HG02678 (cell line): ENCODE measurements around the gene CEBPE.

Source experiments
- ATAC-seq: cut with Tn5 transposase; IDR thresholded peaks from one replicate; pipeline ENCODE4 v1.9.1; 2021; ENCODE audit warnings: mild to moderate bottlenecking, moderate library complexity; ENCODE audit not compliant: unreplicated experiment

CEBPE gene

DNA sequence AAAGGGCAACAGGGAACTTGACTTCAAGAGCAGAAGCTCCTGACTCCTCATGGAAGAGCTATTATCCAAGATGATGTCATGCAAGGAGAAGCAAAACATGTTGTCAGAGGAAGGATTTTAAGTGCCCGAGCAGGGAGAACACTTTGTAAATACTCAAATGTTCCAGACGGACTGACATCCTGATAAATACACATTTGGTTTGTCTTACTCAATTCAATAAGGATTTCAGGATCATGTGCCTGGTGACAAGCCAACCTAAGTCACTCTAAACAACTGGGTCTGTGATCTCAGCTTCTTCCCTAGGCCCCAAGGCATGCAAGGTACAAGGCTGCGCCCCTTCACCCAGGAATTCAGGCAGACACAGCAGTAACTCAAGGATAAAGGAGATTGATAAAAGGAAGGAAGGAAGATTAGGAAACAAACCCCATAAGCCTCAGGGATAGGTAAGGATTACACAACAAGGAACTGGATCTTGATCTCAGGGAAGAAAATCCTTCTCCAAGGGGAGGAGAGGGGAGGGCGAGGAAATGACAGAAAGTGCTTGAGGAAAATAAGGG is 26.8 kb upstream of the CEBPE start:
- no peak for ATAC-seq

DNA sequence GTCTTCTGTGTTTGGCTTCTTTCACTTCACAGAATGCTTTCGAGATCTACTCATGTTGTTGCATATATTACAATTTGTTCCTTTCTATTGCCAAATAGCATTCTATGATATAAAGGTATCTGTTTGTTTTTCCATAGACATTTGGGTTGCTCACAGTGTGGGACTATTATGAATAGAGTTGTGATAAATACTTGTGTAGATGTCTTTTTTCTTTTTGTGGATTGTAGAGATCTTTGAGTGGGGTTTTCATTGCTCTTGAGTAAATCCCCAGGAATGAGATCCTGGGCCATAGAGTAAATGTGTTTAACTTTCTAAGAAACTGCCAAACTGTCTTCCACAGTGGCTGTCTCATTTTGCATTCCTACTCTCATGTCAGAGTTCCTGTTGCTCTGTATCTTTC is 24.9 kb upstream of the CEBPE start:
- ATAC-seq: no peak

DNA sequence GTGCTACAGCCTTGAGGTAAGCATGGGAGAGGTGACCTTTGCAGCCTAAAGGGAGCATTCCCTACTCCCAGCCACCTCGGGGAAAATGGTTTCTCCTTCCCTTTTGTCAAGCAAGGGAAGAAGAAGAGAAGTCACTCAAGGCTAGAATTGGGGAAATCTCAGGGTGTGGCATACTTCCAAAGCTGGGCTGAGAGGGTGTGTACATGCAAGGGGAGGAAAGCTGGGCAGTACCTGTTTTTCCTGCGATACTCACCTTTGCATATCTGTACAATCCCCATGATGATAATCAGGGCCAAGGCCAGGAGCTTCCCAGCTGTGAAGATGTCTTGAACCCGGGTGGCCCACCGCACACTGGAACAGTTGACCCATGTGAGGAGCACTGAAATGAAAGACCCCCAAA is 23.8 kb upstream of the CEBPE start:
- ATAC-seq: no peak

DNA sequence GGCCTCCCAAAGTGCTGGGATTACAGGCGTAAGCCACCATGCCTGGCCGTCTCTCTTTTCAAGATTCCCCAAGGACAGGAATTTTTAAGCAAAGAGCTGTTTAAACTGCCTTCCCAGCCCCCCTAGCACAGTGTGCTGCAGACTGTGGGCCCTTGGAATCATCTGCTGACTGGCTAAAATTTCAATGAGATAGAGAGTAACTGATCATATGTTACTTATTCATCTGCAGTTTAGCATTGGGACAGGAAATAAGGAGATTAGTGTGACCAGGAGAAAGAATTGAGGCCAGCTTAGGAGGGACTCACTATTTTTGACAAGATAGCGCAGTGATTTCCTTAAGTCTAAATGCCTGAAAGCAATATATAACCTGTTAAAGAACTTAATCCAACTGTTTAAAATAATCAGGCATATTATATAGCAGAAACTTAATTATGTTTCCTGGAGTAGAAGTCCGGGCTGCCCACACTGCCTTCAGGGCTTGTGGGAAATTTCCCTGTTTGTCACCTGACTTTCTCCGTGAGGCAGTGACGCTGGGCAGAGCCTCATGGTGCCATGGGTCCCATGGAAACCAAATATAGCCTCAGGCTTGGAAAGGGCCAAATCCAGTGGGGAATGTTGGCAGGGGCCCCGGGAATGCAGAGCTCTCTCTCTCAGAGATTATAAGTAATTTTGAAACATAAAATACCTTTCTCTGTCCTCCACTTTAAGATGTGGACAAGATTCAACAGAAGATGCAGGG is 22.8 kb upstream of the CEBPE start:
- no peak for ATAC-seq

DNA sequence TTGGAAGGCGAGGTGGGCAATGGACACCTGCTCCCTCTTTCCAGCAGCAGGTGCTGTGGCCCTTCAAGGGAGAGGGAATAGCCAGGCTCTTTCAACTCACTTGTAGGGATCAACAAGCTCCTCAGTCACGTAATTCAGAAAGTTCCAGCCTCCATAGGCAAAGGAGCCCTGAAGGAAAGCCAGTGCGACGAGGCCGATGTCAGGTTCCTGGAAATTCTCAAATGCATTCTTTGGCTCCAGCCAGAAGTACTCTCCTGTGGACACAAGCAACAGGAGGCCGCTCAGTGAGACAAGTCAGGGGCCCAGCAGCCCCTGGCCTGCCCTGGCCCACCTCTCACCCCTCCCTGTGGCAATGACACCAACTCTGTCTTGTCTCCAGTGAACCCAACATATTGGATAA is 21.3 kb upstream of the CEBPE start:
- no peak for ATAC-seq

DNA sequence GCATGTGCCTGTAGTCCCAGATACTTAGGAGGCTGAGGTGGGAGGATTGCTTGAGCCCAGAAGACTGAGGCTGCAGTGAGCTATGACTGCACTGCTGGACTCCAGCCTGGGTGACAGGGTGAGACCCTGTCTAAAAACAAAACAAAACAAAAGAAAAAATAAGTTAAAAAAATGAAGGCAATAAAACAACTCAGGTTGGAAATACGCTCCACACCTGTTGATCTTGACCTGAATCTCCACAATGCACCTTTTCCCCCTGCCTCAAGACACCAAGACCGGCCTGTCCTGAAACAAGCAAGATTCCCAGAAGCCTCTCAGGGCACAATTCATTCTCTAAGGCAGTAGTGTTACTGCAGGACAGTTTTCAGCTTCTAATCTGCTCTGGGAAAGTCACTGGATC is 20.8 kb upstream of the CEBPE start:
- ATAC-seq: no peak

DNA sequence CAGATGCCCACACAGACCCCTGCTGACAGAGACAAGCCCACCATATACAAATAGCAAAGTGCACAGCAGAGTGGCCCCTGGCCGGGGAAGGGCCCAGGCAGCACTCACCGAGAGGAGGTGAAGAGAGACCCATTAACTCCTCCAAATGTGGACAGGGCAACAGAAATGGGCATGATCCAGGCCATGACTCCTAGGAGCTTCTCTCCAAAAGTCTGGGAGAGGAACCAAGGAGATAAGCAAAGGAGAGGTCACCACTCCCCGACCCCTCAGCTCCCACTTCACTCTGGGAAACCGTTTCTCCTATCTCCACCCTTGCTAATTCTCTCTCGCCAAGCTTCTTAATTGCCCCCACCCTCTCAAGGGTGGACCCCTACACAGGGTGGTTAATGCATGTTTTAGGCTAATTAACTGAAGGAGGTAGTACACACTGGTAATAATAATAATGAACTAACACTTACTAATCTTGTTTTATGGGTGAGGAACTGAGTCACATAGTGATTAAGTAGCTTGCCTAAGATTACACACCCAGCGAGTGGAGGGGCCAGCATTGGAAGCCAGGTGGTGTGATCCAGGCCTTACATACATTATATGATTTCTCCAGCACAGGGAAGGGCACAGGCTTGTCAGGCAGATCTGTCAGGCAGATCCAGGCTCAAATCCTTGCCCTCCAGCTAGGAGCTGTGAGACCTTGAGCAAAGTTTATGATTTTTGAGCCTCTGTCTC is 18.9 kb upstream of the CEBPE start:
- ATAC-seq: no peak

DNA sequence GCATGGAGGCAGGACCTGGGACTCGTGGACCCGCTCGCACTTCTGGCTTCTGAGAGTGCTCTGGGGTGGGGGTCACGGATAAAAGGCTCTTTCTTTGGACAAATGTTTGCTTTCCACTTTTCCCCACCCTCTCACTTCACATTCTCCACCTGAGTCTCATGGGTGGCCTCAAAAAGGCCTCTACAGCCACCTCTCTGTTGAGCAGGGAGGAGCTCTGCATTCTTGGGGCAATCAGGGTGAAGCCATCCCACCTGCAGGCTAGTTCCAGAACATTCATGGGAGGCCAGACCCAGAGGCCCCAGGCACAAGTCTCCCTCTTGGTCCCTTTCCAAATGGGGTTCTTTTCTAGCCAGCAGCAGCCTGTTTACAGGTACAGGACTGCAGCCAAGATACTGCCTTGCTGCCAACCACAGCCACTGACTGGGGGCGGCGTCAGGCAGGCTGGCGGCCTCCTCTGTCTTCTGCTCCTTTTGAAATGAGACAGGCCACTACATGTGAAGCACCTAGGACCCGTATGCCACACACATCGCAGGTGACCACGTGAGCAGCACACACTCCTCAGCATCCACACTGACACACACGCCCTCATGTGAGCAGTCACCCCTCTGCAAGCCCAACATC is 18.2 kb upstream of the CEBPE start:
- no peak for ATAC-seq

DNA sequence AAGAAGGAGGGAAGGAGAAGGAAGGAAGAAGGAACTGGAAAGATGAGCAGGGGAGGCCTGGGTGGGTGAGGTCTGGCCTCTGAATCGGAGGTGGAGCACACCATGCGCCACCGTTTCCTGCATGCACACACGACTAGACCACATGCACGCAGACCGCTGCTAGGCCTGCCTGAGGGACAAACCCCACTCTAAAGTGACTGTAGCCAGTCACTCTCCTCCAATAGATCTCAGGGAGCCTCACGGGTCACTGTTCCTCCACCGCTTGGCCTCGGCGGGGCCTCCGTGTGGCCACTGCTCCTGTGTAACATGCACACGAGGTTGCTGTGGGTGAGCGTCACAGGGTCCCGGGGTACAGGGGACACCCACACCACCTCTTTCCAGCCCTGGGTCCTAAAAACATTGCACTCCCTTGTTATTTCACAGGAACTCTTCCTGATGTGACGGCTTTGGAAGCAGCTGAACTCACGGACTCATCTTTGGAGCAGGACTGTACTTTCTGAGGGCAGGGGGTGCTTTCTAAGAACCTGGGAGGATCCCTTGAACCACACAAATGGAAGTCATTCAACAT is 17.6 kb upstream of the CEBPE start:
- no peak for ATAC-seq

DNA sequence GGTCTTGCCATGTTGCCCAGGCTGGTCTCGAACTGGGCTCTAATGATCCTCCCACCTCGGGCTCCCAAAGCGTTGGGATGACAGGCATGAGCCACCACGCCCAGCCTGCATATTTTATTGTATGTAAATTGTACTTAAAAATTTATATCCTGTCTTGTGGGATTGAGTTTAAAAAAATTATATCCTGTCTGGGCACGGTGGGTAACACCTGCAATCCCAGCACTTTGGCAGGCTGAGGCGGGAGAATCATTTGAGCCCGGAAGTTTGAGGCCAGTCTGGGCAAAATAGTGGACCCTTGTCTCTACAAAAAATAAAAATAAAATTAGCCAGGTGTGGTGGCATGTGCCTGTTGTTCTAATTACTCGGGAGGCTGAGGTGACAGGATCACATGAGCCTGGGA is 13.9 kb upstream of the CEBPE start:
- ATAC-seq: no peak

DNA sequence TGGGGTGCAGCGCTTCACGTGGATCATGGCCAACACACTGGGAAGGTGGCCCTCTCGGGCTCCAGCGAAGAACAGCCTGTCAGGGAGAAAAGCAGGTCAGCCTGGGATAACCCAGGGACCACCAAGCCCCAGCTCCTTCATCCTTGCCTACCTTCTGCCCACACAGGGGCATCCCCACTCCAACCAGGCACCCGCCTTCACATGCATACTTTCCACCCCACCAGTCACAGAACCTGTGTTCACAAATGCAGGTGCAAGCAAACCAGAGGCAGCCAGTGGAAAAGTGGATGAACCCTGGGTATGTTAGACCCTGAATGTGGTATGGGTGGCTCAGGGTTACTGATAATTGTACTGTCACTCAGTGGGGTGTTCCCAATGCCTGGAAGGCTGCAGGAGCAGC is 12.4 kb upstream of the CEBPE start:
- no peak for ATAC-seq

DNA sequence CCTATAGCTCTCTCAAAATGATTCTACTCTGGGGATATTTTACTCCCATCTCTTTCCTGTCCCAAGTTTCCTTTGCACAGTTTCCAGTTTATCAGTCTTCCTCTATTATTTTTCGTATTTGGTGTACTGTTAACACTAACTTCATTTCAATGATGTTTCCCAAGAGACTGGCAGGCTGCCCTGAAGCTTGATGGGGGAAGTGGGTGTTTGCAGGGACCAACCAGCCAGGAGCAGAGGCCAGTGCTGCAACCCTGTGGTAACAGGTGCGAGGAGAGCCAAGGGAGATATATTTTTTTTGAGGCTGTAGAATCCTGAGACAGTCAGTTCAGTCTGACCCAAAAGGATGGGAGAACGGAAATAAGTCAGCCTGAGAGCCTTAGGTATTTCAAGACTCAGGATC is 11.8 kb upstream of the CEBPE start:
- no peak for ATAC-seq

DNA sequence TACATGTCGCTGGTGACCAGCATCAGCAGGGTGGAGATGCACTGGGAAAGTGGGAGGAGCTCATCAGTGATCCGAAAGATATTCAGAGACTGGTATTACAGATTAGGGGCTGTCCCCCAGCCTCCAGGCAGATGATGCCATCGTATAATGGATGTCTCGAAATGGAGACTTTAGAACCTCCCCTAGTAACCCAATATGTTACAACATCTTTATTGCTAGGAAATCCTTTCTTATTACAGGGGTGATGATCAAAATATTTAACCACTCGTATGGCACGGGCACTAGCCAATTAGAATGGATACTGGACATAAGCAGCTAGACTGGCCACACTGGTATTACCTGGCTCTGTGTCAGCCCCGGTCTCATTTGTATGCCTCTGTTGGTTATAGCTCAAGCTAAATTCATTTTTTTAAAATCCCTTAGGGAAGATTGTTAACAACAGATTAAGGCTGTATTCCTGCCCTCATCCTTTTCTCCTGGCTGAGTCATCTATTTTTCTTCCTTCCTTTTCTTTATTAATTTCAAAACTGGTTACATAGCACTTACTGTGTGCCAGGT is 10.8 kb upstream of the CEBPE start:
- no peak for ATAC-seq

DNA sequence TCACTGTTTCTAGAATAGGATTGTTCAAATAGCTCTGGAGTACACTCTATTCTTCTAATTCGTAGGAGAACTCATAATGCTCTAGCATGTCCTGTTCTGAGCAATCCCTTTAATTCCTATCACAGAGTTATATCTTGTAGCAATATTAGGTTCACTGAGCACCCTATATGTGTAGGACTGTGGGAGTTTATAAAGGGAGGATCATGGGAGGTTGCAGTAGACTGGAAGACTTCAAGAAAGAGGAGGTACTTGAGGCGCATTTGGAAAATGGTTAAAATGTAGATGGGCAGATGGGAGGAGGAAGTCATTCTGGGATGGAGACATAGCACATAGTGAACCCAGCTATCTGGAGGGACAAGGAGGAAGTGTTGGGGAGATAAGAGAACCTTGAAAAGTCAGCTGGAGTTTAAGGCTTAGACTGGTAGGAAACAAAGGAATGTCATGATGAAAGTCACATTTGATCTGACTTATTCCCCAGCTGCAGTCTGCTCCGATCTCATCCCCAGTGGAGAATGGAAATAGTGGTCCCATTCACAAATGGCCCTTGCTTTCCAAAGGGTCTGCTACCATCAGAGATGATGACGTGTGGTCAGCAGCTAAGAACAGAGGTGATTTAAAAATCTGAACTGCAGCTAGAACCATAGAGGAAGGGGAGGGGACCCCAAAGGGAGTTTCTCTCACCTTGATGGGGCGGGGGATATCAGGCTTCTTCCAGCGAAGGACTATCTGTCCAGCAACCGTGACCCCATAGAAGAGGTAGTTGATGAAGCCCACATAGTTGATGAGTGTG is 10.1 kb upstream of the CEBPE start:
- no peak for ATAC-seq

DNA sequence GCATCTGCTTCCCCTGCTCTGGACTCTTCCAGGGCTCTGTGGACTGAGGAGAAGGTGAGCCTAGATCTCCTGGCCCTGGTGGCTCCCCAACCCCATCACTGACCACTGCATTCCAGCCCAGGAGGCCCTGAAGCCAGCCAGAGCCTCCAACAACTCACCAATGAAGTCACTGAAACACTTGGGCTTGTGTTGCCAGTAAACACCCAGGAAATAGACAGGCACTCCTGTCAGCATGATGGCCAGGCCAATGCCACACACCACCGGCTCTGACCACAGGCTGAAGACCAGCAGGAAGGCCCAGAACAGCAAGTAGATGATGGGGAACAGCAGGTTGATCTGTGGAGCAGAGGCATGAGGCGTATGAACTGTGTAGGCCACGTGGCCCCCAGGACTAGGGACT is 8.8 kb upstream of the CEBPE start:
- ATAC-seq: no peak

DNA sequence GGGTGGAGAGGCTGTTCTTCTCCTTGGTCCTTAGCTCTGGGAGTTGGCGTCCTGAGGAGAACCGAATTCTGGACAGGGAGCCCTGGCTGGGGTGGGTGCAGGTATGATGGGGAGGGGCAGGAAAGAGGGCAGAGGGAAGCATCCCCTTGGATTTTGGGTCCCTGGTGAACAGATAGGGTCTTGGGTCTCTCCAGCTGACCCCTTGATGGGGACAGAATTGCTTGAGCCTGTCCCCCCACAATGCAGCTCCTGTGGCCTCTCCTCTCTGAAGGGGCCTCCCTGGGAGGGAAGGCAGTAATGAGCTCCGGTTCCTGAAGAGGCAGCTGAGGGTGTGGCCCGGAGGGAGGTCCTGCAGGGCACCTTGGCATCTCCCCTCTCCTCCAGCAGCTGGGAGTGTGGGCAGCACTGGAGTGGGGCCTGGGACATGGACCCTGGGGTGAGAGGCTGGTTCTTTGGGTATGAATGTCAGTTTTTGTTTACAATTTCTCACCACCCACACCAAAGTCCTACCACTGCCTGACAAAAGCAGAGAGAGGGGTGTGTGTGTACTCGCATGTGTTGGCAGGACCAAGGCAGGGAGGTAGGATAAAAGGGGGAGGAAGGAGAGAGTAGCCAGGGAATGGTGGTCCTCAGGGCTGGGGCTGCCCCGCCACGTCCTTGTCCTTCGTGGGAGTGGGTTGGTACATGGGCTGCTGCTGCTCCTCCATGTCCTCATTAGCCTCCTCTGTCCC is 7.7 kb upstream of the CEBPE start:
- ATAC-seq: no peak

DNA sequence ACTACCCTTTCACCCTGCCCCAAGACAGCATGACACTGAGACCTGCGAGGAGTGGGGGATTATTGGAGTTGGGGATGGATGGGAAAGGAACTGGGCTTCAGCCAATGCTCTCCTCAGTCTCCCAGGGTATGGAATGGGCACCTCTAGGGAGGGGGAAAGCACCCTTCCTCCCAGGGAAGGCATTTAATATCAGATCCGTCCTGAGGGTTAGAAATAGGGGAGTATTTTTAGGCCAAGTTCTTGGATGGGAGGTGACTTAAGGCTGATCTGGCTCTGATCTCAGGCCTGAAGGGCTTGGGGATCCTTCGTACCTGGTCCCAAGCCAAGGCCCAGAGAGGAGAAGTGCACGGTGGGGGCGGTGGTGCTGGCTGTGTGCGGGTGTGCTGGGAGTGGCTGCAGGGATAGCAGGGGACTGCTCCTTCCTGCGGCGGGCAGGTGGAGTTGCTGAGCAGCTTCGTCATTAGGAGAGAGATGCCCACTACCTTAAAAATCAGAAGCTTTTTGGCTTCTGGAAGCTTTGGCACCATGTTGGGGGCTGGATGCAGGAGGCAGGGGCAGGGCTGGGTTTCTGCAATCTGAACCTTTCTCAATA is 7.0 kb upstream of the CEBPE start:
- no peak for ATAC-seq

DNA sequence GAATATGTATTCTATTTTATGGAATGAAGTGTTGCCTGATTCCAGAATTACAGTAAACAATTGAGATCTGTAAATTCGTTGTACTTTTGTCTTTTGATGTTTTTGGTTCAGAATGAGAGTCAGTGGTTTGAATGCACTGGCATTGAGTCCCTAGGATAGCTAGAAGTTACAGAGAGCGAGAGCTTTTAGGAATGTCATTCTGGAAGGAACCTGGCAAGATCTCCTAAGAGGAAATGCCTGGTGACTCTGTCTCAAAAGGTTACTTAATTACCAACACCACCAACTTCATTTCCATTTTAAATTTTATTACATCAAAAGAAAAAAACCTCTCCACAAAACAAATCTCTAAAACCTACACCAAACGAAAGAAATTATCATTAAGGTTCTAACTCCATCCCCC is 6.0 kb upstream of the CEBPE start:
- ATAC-seq: no peak

DNA sequence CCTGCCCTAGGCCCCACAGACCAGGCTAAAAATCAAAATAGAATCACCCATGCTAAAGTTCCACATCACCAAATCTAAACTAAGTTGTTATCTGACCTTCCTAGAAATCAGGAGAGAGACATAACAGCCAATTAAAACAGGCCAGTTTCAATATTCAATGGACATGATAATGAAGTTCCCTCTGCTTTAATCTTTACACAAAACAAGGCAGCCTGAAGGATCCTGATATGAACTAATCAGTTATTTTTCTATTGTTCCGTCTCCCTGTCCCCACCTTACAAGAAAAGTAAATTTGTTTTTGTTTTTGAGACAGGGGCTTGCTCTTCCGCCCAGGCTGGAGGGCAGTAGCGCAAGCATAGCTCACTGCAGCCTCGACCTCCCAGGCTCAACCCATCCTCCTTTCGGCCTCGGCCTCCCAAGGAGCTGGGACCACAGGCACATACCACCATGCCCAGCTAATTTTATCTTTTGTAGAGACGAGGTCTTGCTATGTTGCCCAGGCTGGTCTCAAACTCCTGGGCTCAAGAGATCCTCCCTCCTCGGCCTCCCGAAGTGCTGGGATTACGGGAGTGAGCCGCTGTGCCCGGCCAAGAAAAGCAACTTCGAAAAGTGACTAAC is 5.4 kb upstream of the CEBPE start:
- no peak for ATAC-seq
